ENCODE measurements around the gene NRAP. TPM values are rescaled to one million over a fixed set of nuclear protein-coding genes. Genes with fewer than 3 reads are reported as not detected.

Gene NRAP
- total RNA-seq, 1 experiment from 2014 or later: not detected

DNA sequence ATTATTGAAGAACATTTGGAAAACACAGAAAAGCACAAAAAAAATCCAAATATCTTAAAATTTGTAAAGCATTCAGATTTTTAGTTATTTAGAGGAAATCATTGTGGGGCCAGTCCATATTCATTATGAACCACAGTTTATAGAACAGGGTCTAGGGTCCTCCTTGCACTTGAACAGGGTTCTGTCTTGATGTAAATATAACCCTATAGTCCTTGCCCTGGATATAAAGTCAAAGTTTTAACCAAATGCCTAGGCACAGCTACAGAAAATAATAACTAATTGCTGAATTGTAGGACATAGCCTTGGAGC is 41.5 kb upstream of the NRAP start:
- no peak for TF ChIP-seq CTCF (conservative IDR thresholded peaks at IDR 0.05)
- H3K4me1 ChIP-seq (ENCODE audit: insufficient read depth, low read length): peaks cover 10% of the 10 kb centered on the region; the same call in 1 of the 2 replicates
- H3K9me3 ChIP-seq (ENCODE audit: control insufficient read depth, low read depth, low read length): no peaks in the 10 kb centered on the region

More for the DNA sequence above, 41.5 kb upstream of the NRAP start:
- Histone ChIP-seq H3K23ac (ENCODE audit: insufficient read length, low read depth, low read length) (no peak overlapping the region), H3K23me2 (ENCODE audit: insufficient read length, low read depth, low read length, poor library complexity, severe bottlenecking) (no peaks in the 10 kb centered on the region), H3T11ph (ENCODE audit: low read length) (no peak overlapping the region), H2BK12ac (ENCODE audit: insufficient read length, low read depth, low read length) (no peak overlapping the region), H4K8ac (replicated peaks; ENCODE audit: insufficient read length, low read depth, low read length) (no peak overlapping the region), H3K4ac (ENCODE audit: low read depth, low read length) (no peak overlapping the region), H2AFZ (ENCODE audit: low read length) (no peak overlapping the region), H3K79me2 (ENCODE audit: insufficient read depth, low read length) (no peaks in the 10 kb centered on the region), H2BK120ac (ENCODE audit: low read depth, low read length, poor library complexity, severe bottlenecking) (no peak overlapping the region), H2AK5ac (ENCODE audit: insufficient read length, low read length) (no peak overlapping the region), H3K4me2 (ENCODE audit: insufficient read depth, insufficient read length, low read length) (no peak overlapping the region), H3K9ac (ENCODE audit: extremely low read depth, insufficient read length, low read length) (no peak overlapping the region), H4K91ac (ENCODE audit: insufficient read length, low read depth, low read length) (no peak overlapping the region), H2BK20ac (ENCODE audit: low read depth, low read length, poor library complexity, severe bottlenecking) (no peak overlapping the region), H3K14ac (ENCODE audit: insufficient read depth, low read length) (no peak overlapping the region), H3K56ac (ENCODE audit: insufficient read length, low read depth, low read length) (no peak overlapping the region), H4K5ac (ENCODE audit: insufficient read length, low read depth, low read length) (no peak overlapping the region), H3K27ac (ENCODE audit: insufficient read length, low read depth, low read length) (no peak overlapping the region), H3K79me1 (ENCODE audit: insufficient read depth, low read depth, low read length, poor library complexity, severe bottlenecking) (no peaks in the 10 kb centered on the region), H3K27me3 (ENCODE audit: insufficient read depth, low read length) (no peaks in the 10 kb centered on the region), H3K18ac (ENCODE audit: insufficient read length, low read depth, low read length) (no peak overlapping the region), H2BK5ac (ENCODE audit: insufficient read length, low read length) (no peak overlapping the region), H4K20me1 (ENCODE audit: control insufficient read depth, insufficient read depth, insufficient read length) (no peaks in the 10 kb centered on the region), H2BK15ac (ENCODE audit: low read depth, low read length) (no peak overlapping the region)
- Mint-ChIP-seq H3K36me3 (ENCODE audit: insufficient read depth in 1 of 3, low read depth in 3 of 3) (peaks cover 0 to 6% (median 4%) of the 10 kb centered on the region in 3 experiments; a peak in 2 of 7 replicates), H3K9me3 (no peaks in the 10 kb centered on the region), H3K27me3 (ENCODE audit: low read depth) (no peaks in the 10 kb centered on the region; the same call in 1 of the 2 replicates), H3K4me3 (no peak overlapping the region), H3K4me1 (peaks cover 30 to 38% of the 10 kb centered on the region in 2 experiments), H3K27ac (peak overlapping the region in 1 of 3 experiments; percentile 79; a peak in 1 of 7 replicates)
- DNase-seq: no peak

Measured in H9 (cell line).